Measurements from ENCODE around the gene POLR2F.

DNA sequence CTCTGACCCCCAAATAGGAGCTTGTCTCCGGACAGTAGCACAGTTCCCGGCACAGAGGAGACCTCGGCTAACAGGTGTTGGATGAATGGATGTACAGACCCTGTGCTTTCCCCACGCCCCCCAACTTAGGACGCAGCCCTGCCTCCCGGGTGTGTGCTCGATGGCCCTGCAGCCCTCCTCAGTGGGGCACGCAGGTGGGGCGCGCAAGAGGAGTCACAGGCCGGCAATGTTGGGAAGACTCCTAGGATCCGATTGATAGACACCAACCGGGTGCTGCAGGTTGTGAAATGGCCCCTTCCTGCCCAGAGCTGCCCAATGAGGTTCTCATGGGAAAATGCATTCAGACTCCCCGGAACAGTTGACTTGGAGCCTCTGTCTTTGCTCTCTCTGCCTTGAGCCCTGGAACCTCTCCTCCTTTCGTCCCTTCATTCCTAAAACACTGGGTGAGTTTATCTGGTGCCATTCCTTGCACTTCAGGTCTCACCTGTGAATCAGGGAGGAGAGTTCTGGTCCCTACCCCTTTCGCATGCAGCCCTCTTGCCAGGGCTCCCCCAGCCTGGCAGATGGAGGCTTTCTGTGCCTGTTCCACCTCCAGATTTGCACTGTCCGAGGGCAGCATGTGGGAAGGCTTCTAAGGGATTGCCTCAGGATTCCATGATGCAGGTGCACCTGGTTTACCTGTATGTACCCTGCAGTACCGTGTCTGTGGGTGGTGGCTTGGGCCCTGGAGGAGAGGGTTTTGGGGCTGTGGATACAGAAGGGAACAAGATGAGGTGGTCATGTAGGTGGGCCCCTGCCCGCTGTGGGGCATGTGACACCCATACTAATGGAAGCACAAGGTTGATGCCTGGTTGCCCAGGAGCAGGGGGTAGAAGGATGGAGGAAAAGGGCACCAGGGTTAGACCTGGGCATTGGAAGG is 46.2 kb upstream of the POLR2F start:
- TF ChIP-seq, protein P1, sequence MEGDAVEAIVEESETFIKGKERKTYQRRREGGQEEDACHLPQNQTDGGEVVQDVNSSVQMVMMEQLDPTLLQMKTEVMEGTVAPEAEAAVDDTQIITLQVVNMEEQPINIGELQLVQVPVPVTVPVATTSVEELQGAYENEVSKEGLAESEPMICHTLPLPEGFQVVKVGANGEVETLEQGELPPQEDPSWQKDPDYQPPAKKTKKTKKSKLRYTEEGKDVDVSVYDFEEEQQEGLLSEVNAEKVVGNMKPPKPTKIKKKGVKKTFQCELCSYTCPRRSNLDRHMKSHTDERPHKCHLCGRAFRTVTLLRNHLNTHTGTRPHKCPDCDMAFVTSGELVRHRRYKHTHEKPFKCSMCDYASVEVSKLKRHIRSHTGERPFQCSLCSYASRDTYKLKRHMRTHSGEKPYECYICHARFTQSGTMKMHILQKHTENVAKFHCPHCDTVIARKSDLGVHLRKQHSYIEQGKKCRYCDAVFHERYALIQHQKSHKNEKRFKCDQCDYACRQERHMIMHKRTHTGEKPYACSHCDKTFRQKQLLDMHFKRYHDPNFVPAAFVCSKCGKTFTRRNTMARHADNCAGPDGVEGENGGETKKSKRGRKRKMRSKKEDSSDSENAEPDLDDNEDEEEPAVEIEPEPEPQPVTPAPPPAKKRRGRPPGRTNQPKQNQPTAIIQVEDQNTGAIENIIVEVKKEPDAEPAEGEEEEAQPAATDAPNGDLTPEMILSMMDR (IDR thresholded peaks at IDR 0.05) = no peak
- TF ChIP-seq, protein P2, sequence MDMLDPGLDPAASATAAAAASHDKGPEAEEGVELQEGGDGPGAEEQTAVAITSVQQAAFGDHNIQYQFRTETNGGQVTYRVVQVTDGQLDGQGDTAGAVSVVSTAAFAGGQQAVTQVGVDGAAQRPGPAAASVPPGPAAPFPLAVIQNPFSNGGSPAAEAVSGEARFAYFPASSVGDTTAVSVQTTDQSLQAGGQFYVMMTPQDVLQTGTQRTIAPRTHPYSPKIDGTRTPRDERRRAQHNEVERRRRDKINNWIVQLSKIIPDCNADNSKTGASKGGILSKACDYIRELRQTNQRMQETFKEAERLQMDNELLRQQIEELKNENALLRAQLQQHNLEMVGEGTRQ (CRISPR knock-in tag; IDR thresholded peaks at IDR 0.05) = no peak
- TF ChIP-seq ZNF263 (CRISPR knock-in tag; IDR thresholded peaks at IDR 0.05; ENCODE audit: low read depth) = no peak
- TF ChIP-seq, protein P3, sequence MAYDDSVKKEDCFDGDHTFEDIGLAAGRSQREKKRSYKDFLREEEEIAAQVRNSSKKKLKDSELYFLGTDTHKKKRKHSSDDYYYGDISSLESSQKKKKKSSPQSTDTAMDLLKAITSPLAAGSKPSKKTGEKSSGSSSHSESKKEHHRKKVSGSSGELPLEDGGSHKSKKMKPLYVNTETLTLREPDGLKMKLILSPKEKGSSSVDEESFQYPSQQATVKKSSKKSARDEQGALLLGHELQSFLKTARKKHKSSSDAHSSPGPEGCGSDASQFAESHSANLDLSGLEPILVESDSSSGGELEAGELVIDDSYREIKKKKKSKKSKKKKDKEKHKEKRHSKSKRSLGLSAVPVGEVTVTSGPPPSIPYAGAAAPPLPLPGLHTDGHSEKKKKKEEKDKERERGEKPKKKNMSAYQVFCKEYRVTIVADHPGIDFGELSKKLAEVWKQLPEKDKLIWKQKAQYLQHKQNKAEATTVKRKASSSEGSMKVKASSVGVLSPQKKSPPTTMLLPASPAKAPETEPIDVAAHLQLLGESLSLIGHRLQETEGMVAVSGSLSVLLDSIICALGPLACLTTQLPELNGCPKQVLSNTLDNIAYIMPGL (CRISPR knock-in tag; IDR thresholded peaks at IDR 0.05) = no peak; the same call in 1 of the 2 replicates
- TF ChIP-seq ZNF396 (CRISPR knock-in tag; IDR thresholded peaks at IDR 0.05; ENCODE audit: borderline replicate concordance) = no peak
- no peak for TF ChIP-seq NR3C1 (CRISPR knock-in tag; conservative IDR thresholded peaks at IDR 0.05; ENCODE audit: low read depth)
- TF ChIP-seq, protein P4, sequence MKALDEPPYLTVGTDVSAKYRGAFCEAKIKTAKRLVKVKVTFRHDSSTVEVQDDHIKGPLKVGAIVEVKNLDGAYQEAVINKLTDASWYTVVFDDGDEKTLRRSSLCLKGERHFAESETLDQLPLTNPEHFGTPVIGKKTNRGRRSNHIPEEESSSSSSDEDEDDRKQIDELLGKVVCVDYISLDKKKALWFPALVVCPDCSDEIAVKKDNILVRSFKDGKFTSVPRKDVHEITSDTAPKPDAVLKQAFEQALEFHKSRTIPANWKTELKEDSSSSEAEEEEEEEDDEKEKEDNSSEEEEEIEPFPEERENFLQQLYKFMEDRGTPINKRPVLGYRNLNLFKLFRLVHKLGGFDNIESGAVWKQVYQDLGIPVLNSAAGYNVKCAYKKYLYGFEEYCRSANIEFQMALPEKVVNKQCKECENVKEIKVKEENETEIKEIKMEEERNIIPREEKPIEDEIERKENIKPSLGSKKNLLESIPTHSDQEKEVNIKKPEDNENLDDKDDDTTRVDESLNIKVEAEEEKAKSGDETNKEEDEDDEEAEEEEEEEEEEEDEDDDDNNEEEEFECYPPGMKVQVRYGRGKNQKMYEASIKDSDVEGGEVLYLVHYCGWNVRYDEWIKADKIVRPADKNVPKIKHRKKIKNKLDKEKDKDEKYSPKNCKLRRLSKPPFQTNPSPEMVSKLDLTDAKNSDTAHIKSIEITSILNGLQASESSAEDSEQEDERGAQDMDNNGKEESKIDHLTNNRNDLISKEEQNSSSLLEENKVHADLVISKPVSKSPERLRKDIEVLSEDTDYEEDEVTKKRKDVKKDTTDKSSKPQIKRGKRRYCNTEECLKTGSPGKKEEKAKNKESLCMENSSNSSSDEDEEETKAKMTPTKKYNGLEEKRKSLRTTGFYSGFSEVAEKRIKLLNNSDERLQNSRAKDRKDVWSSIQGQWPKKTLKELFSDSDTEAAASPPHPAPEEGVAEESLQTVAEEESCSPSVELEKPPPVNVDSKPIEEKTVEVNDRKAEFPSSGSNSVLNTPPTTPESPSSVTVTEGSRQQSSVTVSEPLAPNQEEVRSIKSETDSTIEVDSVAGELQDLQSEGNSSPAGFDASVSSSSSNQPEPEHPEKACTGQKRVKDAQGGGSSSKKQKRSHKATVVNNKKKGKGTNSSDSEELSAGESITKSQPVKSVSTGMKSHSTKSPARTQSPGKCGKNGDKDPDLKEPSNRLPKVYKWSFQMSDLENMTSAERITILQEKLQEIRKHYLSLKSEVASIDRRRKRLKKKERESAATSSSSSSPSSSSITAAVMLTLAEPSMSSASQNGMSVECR (CRISPR knock-in tag; IDR thresholded peaks at IDR 0.05; ENCODE audit: borderline replicate concordance) = no peak
- TF ChIP-seq CREM (CRISPR knock-in tag; IDR thresholded peaks at IDR 0.05) = no peak

Data from WTC11 (cell line).